ENCODE results near the gene LIX1.
"Not testable (repeated sequence)": the region's sequence is repeated elsewhere in the genome, so short reads cannot be mapped to it uniquely, and the experiment has no call there.

Gene LIX1

GRCh38 chr5:97101189-97101910 lies 41.1 kb downstream of the LIX1 start:
- DNase-seq, result no peak

GRCh38 chr5:97100476-97100875 lies 41.9 kb downstream of the LIX1 start:
- DNase-seq, result no peak

- DNase-seq, result no peak
These were observed 43.5 kb downstream of the LIX1 start for GRCh38 chr5:97098922-97099321.

GRCh38 chr5:97097326-97098230 lies 44.8 kb downstream of the LIX1 start:
- DNase-seq, result no peak

GRCh38 chr5:97096846-97097245 lies 45.6 kb downstream of the LIX1 start:
- DNase-seq, result no peak

- DNase-seq, result no peak
These were observed 46.2 kb downstream of the LIX1 start for GRCh38 chr5:97096191-97096590.

- DNase-seq, result no peak
These were observed 47.1 kb downstream of the LIX1 start for GRCh38 chr5:97095318-97095732.

GRCh38 chr5:97094579-97095317 lies 47.7 kb downstream of the LIX1 start:
- DNase-seq, result no peak

- DNase-seq, result no peak
These were observed 49.2 kb downstream of the LIX1 start for GRCh38 chr5:97093193-97093592.

GRCh38 chr5:97090944-97091343 lies 51.5 kb downstream of the LIX1 start:
- no peak for DNase-seq

GRCh38 chr5:97089149-97089801 lies 53.1 kb downstream of the LIX1 start:
- DNase-seq, result no peak

GRCh38 chr5:97088774-97089148 lies 53.6 kb downstream of the LIX1 start:
- no peak for DNase-seq

GRCh38 chr5:97087138-97087537 lies 55.3 kb downstream of the LIX1 start:
- DNase-seq, result no peak

- DNase-seq, result no peak
These were observed 56.8 kb downstream of the LIX1 start for GRCh38 chr5:97085459-97086181.

- not testable (repeated sequence) for DNase-seq
These were observed 57.5 kb downstream of the LIX1 start for GRCh38 chr5:97084782-97085458.

- no peak for DNase-seq
These were observed 63.3 kb downstream of the LIX1 start for GRCh38 chr5:97078958-97079743.

- DNase-seq, result no peak
These were observed 65.2 kb downstream of the LIX1 start for GRCh38 chr5:97077246-97077645.

GRCh38 chr5:97076098-97076497 lies 66.3 kb downstream of the LIX1 start:
- no peak for DNase-seq

- no peak for DNase-seq
These were observed 66.8 kb downstream of the LIX1 start for GRCh38 chr5:97075649-97076048.

- no peak for DNase-seq
These were observed 67.4 kb downstream of the LIX1 start for GRCh38 chr5:97074859-97075489.
